Smooth muscle cell of the brain vasculature (primary cell): ENCODE measurements around the gene TMEM196.
"Not testable (repeated sequence)": the region's sequence is repeated elsewhere in the genome, so short reads cannot be mapped to it uniquely, and the experiment has no call there.

ENCODE experiments used
- DNase-seq: peaks from one replicate; pipeline ENCODE4 v3.0.0-alpha.2; 2012; ENCODE audit warnings: low read depth, low spot score

TMEM196 gene

DNA sequence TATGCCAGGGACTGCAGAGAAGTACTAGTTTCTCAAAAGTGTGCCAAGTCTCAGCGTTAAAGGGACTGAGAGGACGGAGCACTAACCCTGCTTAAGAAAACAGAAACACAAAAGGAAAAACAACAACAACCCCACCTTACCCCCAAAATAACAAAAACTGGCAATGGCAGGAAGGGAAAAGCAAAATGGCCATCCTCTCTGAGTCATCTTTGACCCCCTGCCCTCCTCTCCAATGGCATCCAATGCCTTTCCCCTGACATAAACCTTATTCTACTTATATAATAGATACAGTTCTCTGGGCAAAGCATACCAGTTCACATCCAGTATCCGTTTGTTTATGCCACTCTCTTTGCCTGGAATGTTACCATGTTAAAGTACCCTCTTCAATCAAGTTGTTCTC, 66.2 kb downstream of the TMEM196 start:
- DNase-seq: no peak

- DNase-seq: no peak
Measured at GRCh38 chr7:19705663-19706062, 67.8 kb downstream of the TMEM196 start.

- no peak for DNase-seq
Measured at GRCh38 chr7:19701471-19701870, 71.9 kb downstream of the TMEM196 start.

DNA sequence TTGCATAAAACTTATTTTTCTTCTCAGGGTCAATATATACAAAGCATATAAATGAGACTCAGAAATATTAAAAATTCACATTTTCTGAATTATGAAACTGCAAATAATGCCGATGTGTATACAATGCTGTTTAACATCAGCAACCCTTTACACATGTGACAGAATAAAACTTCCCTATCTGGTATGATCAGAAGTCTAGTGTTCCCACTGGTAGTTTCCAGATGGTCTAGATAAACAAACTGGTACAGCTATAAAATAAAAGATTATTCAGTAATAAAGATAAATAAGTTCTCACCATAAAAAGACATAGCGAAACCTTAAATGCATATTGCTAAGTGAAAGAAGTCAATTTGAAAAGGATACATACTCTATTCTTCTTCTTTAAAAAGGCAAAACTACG, 72.5 kb downstream of the TMEM196 start:
- no peak for DNase-seq

GRCh38 chr7:19698331-19698730, 75.1 kb downstream of the TMEM196 start:
- no peak for DNase-seq

DNA sequence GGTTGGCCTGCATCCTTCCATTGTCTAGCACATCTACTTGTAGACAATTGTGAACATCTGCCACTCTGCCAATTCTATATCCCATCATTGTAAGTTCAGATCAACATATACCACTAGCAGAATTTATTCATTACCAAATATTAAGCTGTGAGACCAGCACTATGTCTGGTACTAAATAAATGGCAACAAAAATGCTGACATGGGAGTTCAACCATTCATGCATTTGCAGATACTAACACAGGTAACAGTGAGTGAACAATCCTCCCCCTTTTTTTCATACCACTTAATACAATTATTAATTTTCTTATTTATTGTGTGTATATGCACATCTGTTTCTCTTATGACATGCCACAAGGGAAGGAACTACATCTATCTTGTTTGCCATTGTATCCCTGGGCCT, 76.5 kb downstream of the TMEM196 start:
- no peak for DNase-seq

DNA sequence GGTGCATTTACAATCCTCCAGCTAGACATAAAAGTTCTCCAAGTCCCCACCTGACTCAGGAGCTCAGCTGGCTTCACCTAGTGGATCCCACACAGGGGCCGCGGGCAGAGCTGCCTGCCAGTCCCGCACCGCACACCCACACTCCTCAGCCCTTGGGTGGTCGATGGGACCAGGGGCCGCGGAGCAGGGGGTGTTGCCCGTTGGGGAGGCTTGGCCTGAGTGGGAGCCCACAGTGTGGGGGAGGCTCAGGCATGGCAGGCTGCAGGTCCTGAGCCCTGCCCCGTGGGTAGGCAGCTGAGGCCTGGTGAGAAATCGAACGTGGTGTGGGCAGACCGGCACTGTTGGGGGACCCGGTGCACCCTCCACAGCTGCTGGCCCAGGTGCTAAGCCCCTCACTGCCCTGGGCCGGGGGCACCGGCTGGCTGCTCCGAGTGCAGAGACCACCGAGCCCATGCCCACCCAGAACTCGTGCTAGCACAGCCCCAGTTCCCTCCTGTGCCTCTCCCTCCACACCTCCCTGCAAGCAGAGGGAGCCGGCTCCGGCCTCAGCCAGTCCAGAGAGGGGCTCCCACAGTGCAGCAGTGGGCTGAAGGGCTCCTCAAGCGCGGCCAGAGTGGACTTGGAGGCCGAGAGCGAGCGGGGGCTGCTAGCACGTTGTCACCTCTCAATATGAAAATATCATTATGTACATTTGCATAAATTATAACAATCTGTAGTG, 81.1 kb downstream of the TMEM196 start:
- DNase-seq: no peak

DNA sequence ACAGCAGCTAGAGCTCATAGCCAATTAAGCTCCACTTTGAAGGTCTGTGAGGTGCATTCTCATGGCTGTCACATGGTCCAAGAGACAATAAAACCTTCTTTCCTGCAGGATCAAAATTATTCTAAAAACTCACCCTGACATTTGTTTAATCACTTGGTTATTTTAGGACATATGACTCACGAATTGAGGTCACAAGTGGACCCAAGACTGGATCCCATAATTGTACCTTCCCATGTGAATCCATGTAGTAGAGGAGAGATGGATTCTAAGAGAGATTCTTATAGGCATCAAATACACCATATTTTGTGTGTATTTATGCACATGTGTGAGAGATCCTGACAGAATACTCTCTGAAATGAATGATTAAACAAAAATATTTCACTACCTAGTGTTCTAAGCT, 82.7 kb downstream of the TMEM196 start:
- no peak for DNase-seq

GRCh38 chr7:19689130-19689529, 84.3 kb downstream of the TMEM196 start:
- DNase-seq: not testable (repeated sequence)

DNA sequence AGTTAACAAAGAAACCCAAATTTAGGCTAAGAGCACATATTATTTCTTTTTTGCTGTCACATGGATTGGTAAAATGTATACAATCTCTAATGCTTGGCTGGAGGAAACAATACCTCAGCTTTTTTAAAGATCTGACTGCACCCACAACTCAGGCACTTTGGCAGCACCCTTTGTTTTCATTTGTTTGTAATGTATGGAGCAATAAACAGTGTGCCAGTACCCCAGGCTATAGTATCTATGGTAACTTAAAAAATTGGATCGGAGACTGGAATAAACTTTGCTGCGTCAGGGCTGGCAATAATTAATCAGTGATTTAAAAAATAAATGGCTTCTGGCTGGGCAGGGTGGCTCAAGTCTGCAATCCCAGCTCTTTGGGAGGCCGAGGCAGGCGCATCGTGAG, 91.8 kb downstream of the TMEM196 start:
- no peak for DNase-seq

GRCh38 chr7:19677180-19677579, 96.2 kb downstream of the TMEM196 start:
- DNase-seq: no peak

GRCh38 chr7:19675816-19676215, 97.6 kb downstream of the TMEM196 start:
- DNase-seq: no peak

DNA sequence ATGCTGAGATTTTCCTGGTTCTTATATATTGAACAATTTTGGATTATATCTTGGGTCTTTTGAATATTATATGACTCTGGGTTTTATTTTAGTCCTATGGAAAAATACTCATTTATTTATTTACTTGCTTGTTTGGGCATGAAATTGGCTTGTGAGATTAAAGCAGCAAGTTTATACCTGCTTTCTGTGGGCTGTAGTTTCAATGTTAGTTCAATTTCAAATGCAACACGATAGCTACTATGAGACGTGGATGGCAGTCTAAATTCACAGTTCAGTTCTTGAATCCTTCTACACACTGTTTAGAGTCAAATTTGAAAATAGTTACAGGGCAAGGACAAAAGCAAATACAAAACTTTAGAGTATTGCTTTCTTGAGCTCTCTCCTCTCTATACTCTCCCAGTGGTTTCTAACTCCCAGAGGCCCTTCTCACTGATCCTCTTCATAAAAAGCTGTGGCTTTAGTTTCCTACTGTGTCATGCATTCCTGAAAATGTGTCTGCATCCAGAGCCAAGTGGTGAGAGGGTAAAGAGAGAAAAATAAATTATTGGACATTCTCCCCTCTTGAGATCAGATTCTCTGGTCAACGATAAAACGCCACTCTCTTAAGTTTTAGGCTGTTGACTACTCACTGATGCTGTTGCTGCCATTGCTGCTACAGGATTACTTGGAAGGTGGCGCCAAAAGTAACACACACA, 99.0 kb downstream of the TMEM196 start:
- no peak for DNase-seq

- DNase-seq: no peak
Measured at GRCh38 chr7:19670806-19671205, 102.6 kb downstream of the TMEM196 start.
